Natural killer cell treated with Interleukin-12 subunit alpha and Interleukin-12 subunit beta and Interleukin-15 and Interleukin-18, amount 100 ng/mL, for 72 hours (primary cell): Measurements from ENCODE around the gene CHPF2. TPM values are rescaled to one million over a fixed set of nuclear protein-coding genes. Genes with fewer than 3 reads are reported as not detected.
A peak's percentile ranks its signal among the peaks of the same experiment; 100 is the strongest.

Experiments
- ATAC-seq, 2 donors: fragments of 150-1000 bp; cut with Tn5 transposase in 1 of 2; sonication (Bioruptor Pico), chemical (Tn5 transposase) in 1 of 2; 2 replicates each; pipeline ENCODE4 v1.10.0; 2021
- DNase-seq: peaks from one replicate; pipeline ENCODE4 v3.0.0; 2022; ENCODE audit warnings: low spot score
- H3K27ac Mint-ChIP-seq, 2 donors: 1 replicate in 1 of 2; 2 replicates in 1 of 2; pipeline ENCODE4 v1.8.0; 2022; ENCODE audit warnings: mixed read lengths in 2 of 2, mild to moderate bottlenecking in 1 of 2, moderate library complexity in 1 of 2
- H3K27me3 Mint-ChIP-seq, 2 donors: 1 replicate in 1 of 2; 2 replicates in 1 of 2; pipeline ENCODE4 v1.8.0; 2022; ENCODE audit warnings: mixed read lengths in 2 of 2
- H3K36me3 Mint-ChIP-seq: one replicate; pipeline ENCODE4 v1.8.0; 2022; ENCODE audit warnings: mixed read lengths
- H3K4me1 Mint-ChIP-seq, 2 donors: 1 replicate in 1 of 2; 2 replicates in 1 of 2; pipeline ENCODE4 v1.8.0; 2022; ENCODE audit warnings: low read depth in 2 of 2, mixed read lengths in 2 of 2, mild to moderate bottlenecking in 1 of 2
- H3K4me3 Mint-ChIP-seq: one replicate; pipeline ENCODE4 v1.8.0; 2022; ENCODE audit warnings: mixed read lengths
- H3K9me3 Mint-ChIP-seq: 2 replicates; pipeline ENCODE4 v1.8.0; 2022; ENCODE audit warnings: mixed read lengths
- total RNA-seq, 2 donors: library from RNA; stranded (reverse); gene quantifications; one replicate each; pipeline ENCODE4 v1.2.3, GENCODE V29; 2022

Gene CHPF2
- total RNA-seq, 2 donors from 2014 or later = 54.6 to 67.6 TPM

GRCh38 chr7:151232917-151233701, 826 bp downstream of the CHPF2 start:
- peak; percentile 79 to 83 for ATAC-seq
- Mint-ChIP-seq H3K9me3 (no peaks in the 10 kb centered on the region), H3K4me1 (peaks cover 33 to 35% of the 10 kb centered on the region in 2 donors), H3K27me3 (no peaks in the 10 kb centered on the region), H3K4me3 (peak overlapping the region; percentile 98), H3K27ac (peak overlapping the region; percentile 95 to 99), H3K36me3 (peaks cover 8% of the 10 kb centered on the region)
- DNase-seq = peak; percentile 76

DNA sequence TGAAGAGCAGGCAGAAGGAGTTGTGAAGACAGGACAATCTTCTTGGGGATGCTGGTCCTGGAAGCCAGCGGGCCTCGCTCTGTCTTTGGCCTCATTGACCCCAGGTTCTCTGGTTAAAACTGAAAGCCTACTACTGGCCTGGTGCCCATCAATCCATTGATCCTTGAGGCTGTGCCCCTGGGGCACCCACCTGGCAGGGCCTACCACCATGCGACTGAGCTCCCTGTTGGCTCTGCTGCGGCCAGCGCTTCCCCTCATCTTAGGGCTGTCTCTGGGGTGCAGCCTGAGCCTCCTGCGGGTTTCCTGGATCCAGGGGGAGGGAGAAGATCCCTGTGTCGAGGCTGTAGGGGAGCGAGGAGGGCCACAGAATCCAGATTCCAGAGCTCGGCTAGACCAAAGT, 1.5 kb downstream of the CHPF2 start:
- no peaks in the 10 kb centered on the region for H3K27me3 Mint-ChIP-seq
- H3K4me1 Mint-ChIP-seq = peaks cover 32 to 33% of the 10 kb centered on the region in 2 donors
- H3K4me3 Mint-ChIP-seq = peak overlapping the region; percentile 98
- DNase-seq (peak; percentile 41), ATAC-seq (no peak)
- H3K27ac Mint-ChIP-seq = peak overlapping the region; percentile 95 to 99
- H3K36me3 Mint-ChIP-seq = peaks cover 8% of the 10 kb centered on the region
- no peaks in the 10 kb centered on the region for H3K9me3 Mint-ChIP-seq

- H3K4me1 Mint-ChIP-seq = peaks cover 32 to 33% of the 10 kb centered on the region in 2 donors
- H3K36me3 Mint-ChIP-seq = peaks cover 8% of the 10 kb centered on the region
- H3K27ac Mint-ChIP-seq = peak overlapping the region in 1 of 2 donors; percentile 99
- no peaks in the 10 kb centered on the region for H3K27me3 Mint-ChIP-seq
- DNase-seq (peak; percentile 56), ATAC-seq (no peak)
- H3K9me3 Mint-ChIP-seq = no peaks in the 10 kb centered on the region
- no peak overlapping the region for H3K4me3 Mint-ChIP-seq
Observed at GRCh38 chr7:151235091-151235787, 3.0 kb downstream of the CHPF2 start.

DNA sequence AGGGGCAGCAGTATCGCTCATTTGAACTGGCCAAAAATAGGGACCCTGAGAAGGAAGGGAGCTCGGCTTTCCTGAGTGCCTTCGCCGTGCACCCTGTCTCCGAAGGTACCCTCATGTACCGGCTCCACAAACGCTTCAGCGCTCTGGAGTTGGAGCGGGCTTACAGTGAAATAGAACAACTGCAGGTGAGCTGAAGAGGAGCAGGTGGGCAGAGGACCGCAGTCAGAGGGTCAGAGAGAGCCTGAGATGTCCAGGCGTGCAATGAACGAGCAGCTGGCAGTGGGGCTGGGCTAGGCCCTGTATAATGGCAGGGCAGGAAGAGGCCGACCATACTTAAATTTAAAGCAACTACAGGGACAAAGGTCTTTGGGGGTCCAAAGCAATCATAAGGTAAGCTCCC, 4.1 kb downstream of the CHPF2 start:
- Mint-ChIP-seq H3K27ac (no peak overlapping the region), H3K36me3 (peaks cover 8% of the 10 kb centered on the region), H3K9me3 (no peaks in the 10 kb centered on the region), H3K4me3 (no peak overlapping the region), H3K4me1 (peaks cover 32 to 33% of the 10 kb centered on the region in 2 donors), H3K27me3 (no peaks in the 10 kb centered on the region)
- DNase-seq (peak; percentile 20), ATAC-seq (no peak)

- DNase-seq = peak; percentile 26
- Mint-ChIP-seq H3K4me1 (peaks cover 23% of the 10 kb centered on the region in 2 donors), H3K27me3 (no peaks in the 10 kb centered on the region), H3K36me3 (peaks cover 8% of the 10 kb centered on the region), H3K27ac (no peak overlapping the region), H3K9me3 (no peaks in the 10 kb centered on the region), H3K4me3 (no peak overlapping the region)
- no peak for ATAC-seq
Observed at GRCh38 chr7:151237244-151238189, 5.2 kb downstream of the CHPF2 start.

DNA sequence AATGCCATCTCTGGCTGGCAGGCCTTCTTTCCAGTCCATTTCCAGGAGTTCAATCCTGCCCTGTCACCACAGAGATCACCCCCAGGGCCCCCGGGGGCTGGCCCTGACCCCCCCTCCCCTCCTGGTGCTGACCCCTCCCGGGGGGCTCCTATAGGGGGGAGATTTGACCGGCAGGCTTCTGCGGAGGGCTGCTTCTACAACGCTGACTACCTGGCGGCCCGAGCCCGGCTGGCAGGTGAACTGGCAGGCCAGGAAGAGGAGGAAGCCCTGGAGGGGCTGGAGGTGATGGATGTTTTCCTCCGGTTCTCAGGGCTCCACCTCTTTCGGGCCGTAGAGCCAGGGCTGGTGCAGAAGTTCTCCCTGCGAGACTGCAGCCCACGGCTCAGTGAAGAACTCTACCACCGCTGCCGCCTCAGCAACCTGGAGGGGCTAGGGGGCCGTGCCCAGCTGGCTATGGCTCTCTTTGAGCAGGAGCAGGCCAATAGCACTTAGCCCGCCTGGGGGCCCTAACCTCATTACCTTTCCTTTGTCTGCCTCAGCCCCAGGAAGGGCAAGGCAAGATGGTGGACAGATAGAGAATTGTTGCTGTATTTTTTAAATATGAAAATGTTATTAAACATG, 6.0 kb downstream of the CHPF2 start:
- Mint-ChIP-seq H3K36me3 (peaks cover 4% of the 10 kb centered on the region), H3K4me3 (no peak overlapping the region), H3K9me3 (no peaks in the 10 kb centered on the region)

GRCh38 chr7:151238924-151239836, 6.9 kb downstream of the CHPF2 start:
- ATAC-seq = no peak
- no peak overlapping the region for H3K4me3 Mint-ChIP-seq
- no peak for DNase-seq
- peaks cover 21 to 25% of the 10 kb centered on the region in 2 donors for H3K4me1 Mint-ChIP-seq
- no peaks in the 10 kb centered on the region for H3K27me3 Mint-ChIP-seq
- no peak overlapping the region for H3K27ac Mint-ChIP-seq
- H3K9me3 Mint-ChIP-seq = no peaks in the 10 kb centered on the region
- peaks cover 4% of the 10 kb centered on the region for H3K36me3 Mint-ChIP-seq

More for the DNA sequence above, 6.0 kb downstream of the CHPF2 start:
- Mint-ChIP-seq H3K27me3 (no peaks in the 10 kb centered on the region), H3K27ac (no peak overlapping the region), H3K4me1 (peaks cover 23 to 26% of the 10 kb centered on the region in 2 donors)
- DNase-seq (no peak), ATAC-seq (no peak)

DNA sequence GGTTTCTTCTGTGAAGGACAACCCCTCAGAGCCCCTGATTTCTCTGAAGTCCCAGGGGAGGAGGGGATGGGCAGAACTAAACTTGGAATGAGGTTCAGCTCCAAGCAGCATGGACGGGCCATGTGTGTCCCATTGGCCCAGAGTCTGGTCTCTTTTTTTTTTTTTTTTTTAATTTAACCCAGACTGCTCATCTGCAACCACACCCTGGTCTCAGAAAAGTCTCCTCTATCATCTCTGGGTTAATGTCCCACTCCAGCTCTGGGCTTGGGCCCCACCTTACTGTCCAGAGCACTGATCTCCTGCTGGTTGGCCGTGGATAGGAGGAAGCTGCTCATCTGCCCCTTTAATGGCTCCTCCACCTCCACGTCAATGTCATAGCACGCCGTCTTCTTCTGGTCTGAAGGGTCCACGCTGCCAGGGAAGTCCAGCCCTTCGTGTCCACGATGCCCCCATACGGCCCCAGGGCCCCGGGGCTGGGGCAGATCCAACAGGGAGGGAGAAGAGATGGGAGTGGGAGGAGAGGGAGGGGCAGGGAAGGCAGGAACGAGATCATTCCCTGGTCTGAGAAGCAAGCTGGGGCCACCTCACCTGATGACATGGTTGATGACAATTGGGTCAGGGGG, 7.7 kb downstream of the CHPF2 start:
- no peak overlapping the region for H3K4me3 Mint-ChIP-seq
- H3K27me3 Mint-ChIP-seq = no peaks in the 10 kb centered on the region
- ATAC-seq = no peak

GRCh38 chr7:151240536-151240935, 8.3 kb downstream of the CHPF2 start:
- no peak for ATAC-seq
- Mint-ChIP-seq H3K9me3 (no peaks in the 10 kb centered on the region), H3K27ac (no peak overlapping the region)

More for the DNA sequence above, 7.7 kb downstream of the CHPF2 start:
- Mint-ChIP-seq H3K9me3 (no peaks in the 10 kb centered on the region), H3K36me3 (peaks cover 4% of the 10 kb centered on the region), H3K4me1 (peaks cover 21 to 22% of the 10 kb centered on the region in 2 donors), H3K27ac (no peak overlapping the region)
- DNase-seq = no peak

GRCh38 chr7:151240942-151241754, 8.9 kb downstream of the CHPF2 start:
- no peaks in the 10 kb centered on the region for H3K9me3 Mint-ChIP-seq
- H3K36me3 Mint-ChIP-seq = peaks cover 4% of the 10 kb centered on the region
- no peak overlapping the region for H3K27ac Mint-ChIP-seq
- peaks cover 0 to 1% of the 10 kb centered on the region in 2 donors for H3K27me3 Mint-ChIP-seq
- ATAC-seq (no peak), DNase-seq (no peak)
- peaks cover 18 to 24% of the 10 kb centered on the region in 2 donors for H3K4me1 Mint-ChIP-seq
- no peak overlapping the region for H3K4me3 Mint-ChIP-seq

More at GRCh38 chr7:151240536-151240935, 8.3 kb downstream of the CHPF2 start:
- Mint-ChIP-seq H3K4me1 (peaks cover 18 to 22% of the 10 kb centered on the region in 2 donors), H3K27me3 (no peaks in the 10 kb centered on the region), H3K36me3 (peaks cover 4% of the 10 kb centered on the region), H3K4me3 (no peak overlapping the region)
- no peak for DNase-seq

DNA sequence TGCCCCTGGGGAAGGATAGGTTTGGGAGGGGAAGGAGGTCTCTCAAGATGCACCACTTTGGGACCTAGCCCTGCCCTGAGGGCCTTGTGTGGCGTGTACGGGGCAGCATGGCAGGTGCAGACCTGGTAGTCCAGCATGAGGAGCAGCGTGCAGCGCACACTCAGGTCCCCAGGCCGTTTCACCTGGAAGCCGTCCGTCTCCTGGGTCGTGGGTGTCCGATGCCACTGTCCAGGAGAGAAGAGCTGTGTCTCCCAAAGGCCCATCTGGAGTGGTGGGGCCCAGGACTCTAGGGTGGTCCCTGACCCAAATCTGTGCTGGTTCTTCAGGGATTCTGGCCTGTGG, 9.4 kb downstream of the CHPF2 start:
- ATAC-seq (no peak), DNase-seq (no peak)
- Mint-ChIP-seq H3K4me3 (no peak overlapping the region), H3K9me3 (no peaks in the 10 kb centered on the region), H3K4me1 (peaks cover 17 to 20% of the 10 kb centered on the region in 2 donors), H3K27ac (no peak overlapping the region), H3K36me3 (peaks cover 3% of the 10 kb centered on the region), H3K27me3 (peaks cover 0 to 3% of the 10 kb centered on the region in 2 donors)
